ENCODE results near the gene FGGY. TPM values are rescaled to one million over a fixed set of nuclear protein-coding genes. Genes with fewer than 3 reads are reported as not detected.

Gene FGGY
- total and polyA plus RNA-seq, 11 donors, result 7.2 to 42.9 (median 32.0) TPM

DNA sequence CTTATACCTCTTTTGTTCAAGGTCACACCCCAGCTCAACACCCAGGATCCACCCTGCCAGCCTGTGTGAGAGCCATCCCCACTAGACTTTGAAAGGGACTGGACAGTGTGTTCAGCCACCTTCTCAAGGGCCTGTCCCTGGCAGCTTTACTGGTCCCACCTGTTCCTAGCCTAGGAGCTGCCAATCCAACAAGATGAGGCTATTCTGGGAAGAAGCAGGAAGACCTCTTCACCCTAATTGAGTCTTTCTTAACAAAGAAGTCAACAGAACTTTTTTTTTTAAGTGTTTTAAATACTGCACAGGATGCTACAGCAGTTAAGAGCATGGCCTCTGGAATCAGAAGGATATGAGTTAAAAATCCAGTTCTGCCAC is 422.1 kb downstream of the FGGY start:
- no peaks in the 10 kb centered on the region for H3K27me3 ChIP-seq
- intact Hi-C loops (cut with DNase I), result loop anchor here in 1 of 10 donors (5.0 kb wide), 1 partner anchor 38 kb away; no protein-coding TSS in a partner anchor
- DNase-seq, result peak in 4 of 5 donors; percentile 34 to 71 (median 50)

GRCh38 chr1:59720326-59721115 is 423.6 kb downstream of the FGGY start:
- Histone ChIP-seq H3K27ac (peak overlapping the region in 1 of 12 donors; percentile 81), H3K4me1 (peaks cover 0 to 32% (median 4%) of the 10 kb centered on the region in 12 donors), H3K9me3 (peaks cover 0 to 10% (median 0%) of the 10 kb centered on the region in 12 donors), H3K36me3 (no peaks in the 10 kb centered on the region), H3K27me3 (no peaks in the 10 kb centered on the region), H3K4me3 (no peak overlapping the region)
- no peak for ATAC-seq
- intact Hi-C loops (cut with DNase I), result no loop called here
- no peak for DNase-seq
- 61 to 70% (median 67%) methylated on average over 5 of the region's 5 CpGs for WGBS, 4 donors
- TF ChIP-seq, protein P1, sequence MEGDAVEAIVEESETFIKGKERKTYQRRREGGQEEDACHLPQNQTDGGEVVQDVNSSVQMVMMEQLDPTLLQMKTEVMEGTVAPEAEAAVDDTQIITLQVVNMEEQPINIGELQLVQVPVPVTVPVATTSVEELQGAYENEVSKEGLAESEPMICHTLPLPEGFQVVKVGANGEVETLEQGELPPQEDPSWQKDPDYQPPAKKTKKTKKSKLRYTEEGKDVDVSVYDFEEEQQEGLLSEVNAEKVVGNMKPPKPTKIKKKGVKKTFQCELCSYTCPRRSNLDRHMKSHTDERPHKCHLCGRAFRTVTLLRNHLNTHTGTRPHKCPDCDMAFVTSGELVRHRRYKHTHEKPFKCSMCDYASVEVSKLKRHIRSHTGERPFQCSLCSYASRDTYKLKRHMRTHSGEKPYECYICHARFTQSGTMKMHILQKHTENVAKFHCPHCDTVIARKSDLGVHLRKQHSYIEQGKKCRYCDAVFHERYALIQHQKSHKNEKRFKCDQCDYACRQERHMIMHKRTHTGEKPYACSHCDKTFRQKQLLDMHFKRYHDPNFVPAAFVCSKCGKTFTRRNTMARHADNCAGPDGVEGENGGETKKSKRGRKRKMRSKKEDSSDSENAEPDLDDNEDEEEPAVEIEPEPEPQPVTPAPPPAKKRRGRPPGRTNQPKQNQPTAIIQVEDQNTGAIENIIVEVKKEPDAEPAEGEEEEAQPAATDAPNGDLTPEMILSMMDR (IDR thresholded peaks at IDR 0.05), result no peak
- TF ChIP-seq POLR2A (IDR thresholded peaks at IDR 0.05), result no peak

More for the DNA sequence above, 422.1 kb downstream of the FGGY start:
- Histone ChIP-seq H3K4me1 (peaks cover 0 to 32% (median 4%) of the 10 kb centered on the region in 12 donors), H3K27ac (peak overlapping the region in 10 of 12 donors; percentile 16 to 81 (median 48)), H3K9me3 (peaks cover 0 to 10% (median 0%) of the 10 kb centered on the region in 12 donors), H3K36me3 (no peaks in the 10 kb centered on the region), H3K4me3 (no peak overlapping the region)
- no peak for TF ChIP-seq POLR2A (IDR thresholded peaks at IDR 0.05)
- TF ChIP-seq, protein P1 (IDR thresholded peaks at IDR 0.05), result no peak
- ATAC-seq, result peak; percentile 88 to 97 (median 92)

DNA sequence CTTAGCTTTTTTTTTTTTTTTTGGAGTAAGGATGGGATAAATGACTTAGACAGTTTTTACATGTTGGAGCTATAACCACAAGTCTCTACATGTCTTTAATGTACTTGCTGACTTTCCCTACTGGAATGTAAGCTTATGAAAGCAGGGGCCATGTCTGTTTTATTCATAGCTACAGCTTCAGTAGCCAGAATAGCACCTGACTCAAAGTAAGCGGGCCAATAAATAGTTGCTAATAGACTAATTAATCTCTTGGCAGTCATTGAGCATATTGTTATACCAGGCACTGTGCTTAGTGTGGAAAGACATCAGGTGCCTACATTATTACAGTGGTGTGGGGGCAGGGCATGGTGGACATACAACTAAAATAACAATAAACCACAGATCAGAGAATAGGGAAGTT is 433.4 kb downstream of the FGGY start:
- DNase-seq, result no peak
- WGBS, 4 donors, result 33 to 68% (median 44%) methylated on average over 1 of the region's 1 CpG
- no peak overlapping the region for H3K4me3 ChIP-seq
- no peaks in the 10 kb centered on the region for H3K36me3 ChIP-seq
- TF ChIP-seq, protein P1 (IDR thresholded peaks at IDR 0.05), result no peak
- no peak for TF ChIP-seq POLR2A (IDR thresholded peaks at IDR 0.05)
- peak; percentile 17 to 71 (median 40) for ATAC-seq
- peaks cover 0 to 43% (median 32%) of the 10 kb centered on the region in 12 donors for H3K4me1 ChIP-seq
- no peaks in the 10 kb centered on the region for H3K9me3 ChIP-seq
- peak overlapping the region; percentile 60 to 88 (median 78) for H3K27ac ChIP-seq
- intact Hi-C loops (cut with DNase I), result no loop called here
- H3K27me3 ChIP-seq, result no peaks in the 10 kb centered on the region

GRCh38 chr1:59730759-59731478 is 434.0 kb downstream of the FGGY start:
- Histone ChIP-seq H3K27ac (peak overlapping the region; percentile 60 to 88 (median 78)), H3K4me3 (no peak overlapping the region), H3K27me3 (no peaks in the 10 kb centered on the region), H3K36me3 (no peaks in the 10 kb centered on the region), H3K4me1 (peaks cover 0 to 43% (median 32%) of the 10 kb centered on the region in 12 donors), H3K9me3 (no peaks in the 10 kb centered on the region)
- peak; percentile 40 to 87 (median 70) for ATAC-seq
- intact Hi-C loops (cut with DNase I), result no loop called here
- 30 to 42% (median 37%) methylated on average over 12 of the region's 12 CpGs for WGBS, 4 donors
- peak; percentile 58 to 86 (median 64) for DNase-seq
- TF ChIP-seq POLR2A (IDR thresholded peaks at IDR 0.05), result no peak
- TF ChIP-seq, protein P1 (IDR thresholded peaks at IDR 0.05), result no peak
